Suprapubic skin (tissue), 4 donors: ENCODE measurements around the gene KL.

Experiments used
- CTCF ChIP-seq, 2 donors: fragments of 200-600 bp in 1 of 2; fragments of 450-650 bp in 1 of 2; sonication (generic) in 1 of 2; IDR thresholded peaks; one replicate each; pipeline ENCODE4 v1.5.1; 2016 to 2019; ENCODE audit warnings: antibody characterized with exemption in 2 of 2, mild to moderate bottlenecking in 1 of 2, moderate library complexity in 1 of 2
- EP300 ChIP-seq: sonication (generic); formaldehyde crosslinking; IDR thresholded peaks from one replicate; pipeline ENCODE4 v1.6.1; 2017; ENCODE audit warnings: antibody characterized with exemption
- POLR2A ChIP-seq, 2 donors: fragments of 450-650 bp; IDR thresholded peaks; one replicate each; pipeline ENCODE4 v1.6.1; 2017; ENCODE audit warnings: antibody characterized with exemption in 2 of 2, mild to moderate bottlenecking in 2 of 2, moderate library complexity in 2 of 2
- POLR2AphosphoS5 ChIP-seq, 3 donors: sonication (generic); formaldehyde crosslinking; IDR thresholded peaks; one replicate each; pipeline ENCODE4 v1.6.1; 2017; ENCODE audit warnings: antibody characterized with exemption in 3 of 3

DNA sequence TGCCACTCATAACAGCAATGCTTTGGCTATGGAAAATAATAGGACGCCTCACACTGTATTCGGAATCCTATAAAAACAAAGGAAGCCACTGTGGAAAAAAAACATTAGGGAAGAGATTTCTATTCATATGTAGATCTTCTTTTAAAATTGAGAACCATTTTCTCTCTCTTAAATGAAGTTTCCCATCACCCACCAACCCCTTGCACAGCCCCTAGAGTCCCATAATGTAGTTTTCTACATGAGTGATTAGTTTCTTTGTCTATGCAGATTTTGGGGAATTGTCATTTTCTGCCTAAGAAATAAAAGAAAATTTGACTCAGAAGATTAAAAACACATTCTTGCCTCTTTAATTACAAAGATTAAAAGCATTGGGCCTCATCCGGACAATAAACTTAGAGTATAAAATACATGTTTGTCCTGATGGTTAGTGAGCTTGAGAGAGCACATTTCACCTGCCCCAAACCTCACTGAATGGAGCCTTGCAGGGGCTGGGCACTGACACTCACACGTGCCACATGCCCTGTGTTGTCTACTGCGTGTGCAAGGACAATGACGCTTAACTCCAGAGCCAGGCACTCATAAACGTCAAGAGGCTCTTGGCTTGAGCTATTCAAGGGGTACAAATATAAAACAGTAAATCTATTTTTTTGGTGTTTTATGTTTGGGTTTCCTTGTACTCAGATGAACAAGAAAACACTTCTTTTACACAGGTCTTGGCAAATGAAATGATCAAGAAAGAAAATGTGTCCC lies 40.0 kb upstream of the KL start:
- TF ChIP-seq CTCF (IDR thresholded peaks at IDR 0.05): no peak
- no peak for TF ChIP-seq POLR2A (IDR thresholded peaks at IDR 0.05)
- TF ChIP-seq EP300: no peak
- TF ChIP-seq POLR2AphosphoS5 (IDR thresholded peaks at IDR 0.05): no peak
